GM18868 (cell line): Measurements from ENCODE around the gene PRTFDC1.
A peak's percentile ranks its signal among the peaks of the same experiment; 100 is the strongest.
"Not testable (repeated sequence)": the region's sequence is repeated elsewhere in the genome, so short reads cannot be mapped to it uniquely, and the experiment has no call there.

ENCODE experiments used
- ATAC-seq: cut with Tn5 transposase; IDR thresholded peaks from one replicate; pipeline ENCODE4 v1.9.1; 2021; ENCODE audit warnings: mild to moderate bottlenecking, moderate library complexity; ENCODE audit not compliant: unreplicated experiment

The PRTFDC1 gene

DNA sequence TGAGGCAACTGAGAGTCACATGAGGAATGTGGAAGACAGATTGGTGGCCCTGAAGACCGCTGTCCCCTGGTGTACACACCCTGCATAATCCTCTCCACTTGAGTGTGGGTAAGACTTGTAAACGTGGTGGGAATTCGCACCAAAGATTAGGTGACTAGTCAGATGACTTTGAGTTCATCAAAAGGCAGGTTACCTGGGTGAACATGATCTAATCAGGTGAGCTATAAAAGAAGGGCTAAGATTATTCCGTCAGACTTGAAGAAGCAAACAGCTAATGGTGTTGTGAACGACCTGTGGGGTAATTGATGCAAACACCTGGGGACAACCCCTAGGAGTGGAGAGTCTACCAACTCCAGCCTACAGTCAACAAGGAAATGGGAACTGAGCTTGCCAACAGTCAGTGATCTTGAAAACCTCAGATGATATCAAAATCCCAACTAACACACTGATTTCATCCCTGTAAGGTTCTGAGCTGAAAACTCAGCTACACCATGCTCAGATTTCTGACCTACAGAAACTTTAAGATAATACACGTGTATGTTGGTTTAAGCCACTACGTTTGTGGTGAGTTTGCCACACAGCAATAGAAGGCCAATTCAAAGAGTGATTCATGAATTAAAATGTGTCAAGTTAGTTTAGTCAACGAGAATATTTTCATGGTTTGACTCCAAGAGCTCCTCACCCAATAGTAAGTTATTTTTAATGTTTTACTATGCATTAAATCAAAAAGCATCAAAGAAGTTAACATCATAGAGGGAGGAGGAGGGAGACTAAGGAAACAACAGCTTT, 16.7 kb downstream of the PRTFDC1 start:
- ATAC-seq = no peak

DNA sequence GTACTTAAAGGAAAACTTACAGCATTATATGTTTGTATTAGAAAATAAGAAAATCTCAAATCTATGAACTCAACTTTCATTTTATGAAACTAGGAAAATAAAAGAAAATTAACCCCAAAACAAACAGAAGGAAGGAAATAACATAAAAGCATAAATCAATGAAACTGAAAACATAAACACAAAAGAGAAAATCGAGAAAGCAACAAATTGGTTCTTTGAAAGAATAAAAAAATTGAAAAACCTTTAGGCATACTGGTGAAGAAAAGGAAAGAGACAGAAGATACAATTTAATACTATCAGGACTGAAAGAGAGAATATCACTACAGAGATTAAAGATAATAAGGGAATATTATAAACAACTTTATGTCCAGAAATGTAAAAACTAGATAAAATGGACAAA, 21.2 kb downstream of the PRTFDC1 start:
- no peak for ATAC-seq

DNA sequence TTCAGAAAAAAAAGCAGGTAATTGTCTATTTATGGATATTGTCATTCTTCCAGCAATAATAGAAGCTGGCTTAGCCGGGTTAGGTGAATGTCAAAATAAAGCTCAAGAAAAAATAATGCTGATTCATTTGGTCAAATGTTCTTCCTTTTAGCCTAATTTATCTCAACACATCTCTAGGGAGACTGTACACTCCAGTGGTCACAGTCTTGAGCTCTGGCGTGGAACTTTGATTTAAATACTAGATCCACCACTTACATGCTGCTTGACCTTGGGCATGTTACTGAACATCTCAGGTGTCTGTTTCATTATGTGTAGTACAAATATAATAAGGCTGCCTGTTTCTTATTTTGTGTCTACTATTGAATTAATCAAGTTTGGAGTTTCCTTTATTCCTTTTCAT, 22.0 kb downstream of the PRTFDC1 start:
- ATAC-seq = peak; percentile 92

DNA sequence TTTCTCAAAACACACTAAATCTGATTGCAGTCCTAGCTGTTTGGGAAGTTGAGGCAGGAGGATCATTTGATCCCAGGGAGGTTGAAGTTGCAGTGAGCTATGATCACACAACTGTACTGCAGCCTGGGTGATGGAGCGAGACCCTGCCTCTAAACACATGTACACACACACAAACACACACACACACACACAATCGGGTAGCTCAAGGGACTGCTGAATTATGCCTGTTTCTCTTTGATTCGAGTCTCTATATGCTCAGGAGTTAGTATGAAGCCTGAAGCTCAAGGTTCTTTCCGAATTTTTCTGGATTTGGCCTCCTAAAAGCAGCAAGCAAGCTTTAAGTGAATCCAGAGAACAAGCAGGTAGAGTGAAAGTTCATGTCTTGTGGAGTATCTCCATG, 22.5 kb downstream of the PRTFDC1 start:
- peak; percentile 5 for ATAC-seq

DNA sequence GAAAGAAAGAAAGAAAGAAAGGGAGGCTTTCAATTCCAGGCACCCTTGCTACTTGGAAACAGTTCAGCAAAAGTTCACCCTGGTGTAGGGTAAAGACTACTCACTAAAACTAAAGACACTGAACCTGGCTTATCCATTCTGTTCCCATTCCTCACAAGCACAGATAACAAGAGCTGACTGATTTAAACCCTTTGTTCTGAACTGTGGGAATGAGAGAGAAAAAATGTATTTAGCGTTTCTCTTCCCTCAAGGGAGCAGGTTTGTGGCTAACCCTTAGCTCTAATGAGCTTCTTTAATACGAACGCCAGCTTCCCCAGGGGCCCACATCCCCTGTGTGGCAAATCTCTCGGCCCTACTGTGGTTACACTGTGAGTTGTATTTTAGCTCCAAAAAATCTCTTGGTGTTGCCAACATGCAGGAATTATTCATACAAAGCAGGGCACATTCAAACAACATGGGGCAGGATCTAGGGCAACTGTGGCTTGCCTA, 23.3 kb downstream of the PRTFDC1 start:
- ATAC-seq = peak; percentile 61

DNA sequence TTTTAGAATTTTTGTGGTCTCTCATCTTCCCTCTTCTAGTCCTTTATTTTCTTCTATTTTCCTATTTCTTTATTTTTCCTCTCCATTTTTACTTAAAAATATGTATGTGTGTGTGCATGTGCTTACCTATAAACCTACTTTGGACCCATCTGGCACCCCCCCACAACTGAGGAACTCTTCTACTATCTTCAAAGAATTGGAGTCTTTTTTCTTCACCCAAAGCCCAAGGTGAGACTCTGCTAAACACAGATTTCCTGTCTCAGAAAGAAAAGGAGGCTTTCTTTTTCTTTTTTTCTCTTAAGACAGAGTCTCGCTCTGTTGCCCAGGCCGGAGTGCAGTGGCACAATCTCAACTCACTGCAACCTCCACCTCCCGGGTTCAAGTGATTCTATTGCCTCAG, 24.2 kb downstream of the PRTFDC1 start:
- no peak for ATAC-seq

DNA sequence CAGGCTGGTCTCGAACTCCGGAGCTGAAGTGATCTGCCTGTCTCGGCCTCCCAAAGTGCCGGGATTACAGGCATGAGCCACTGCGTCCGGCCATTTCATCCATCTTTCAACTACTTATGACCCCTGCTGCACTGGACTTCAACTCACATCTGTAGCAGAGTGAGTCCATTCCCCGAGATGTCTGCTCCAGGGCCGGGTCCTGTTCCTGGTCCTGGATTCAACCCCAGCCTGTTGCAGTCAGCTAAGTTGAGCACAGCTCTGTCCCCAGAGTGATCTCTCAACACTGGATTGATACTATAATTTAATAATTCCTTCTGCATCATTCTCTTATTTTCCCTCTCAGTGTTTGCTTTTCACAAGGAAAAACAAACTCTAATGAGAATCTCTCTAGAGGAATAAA, 25.8 kb downstream of the PRTFDC1 start:
- no peak for ATAC-seq

DNA sequence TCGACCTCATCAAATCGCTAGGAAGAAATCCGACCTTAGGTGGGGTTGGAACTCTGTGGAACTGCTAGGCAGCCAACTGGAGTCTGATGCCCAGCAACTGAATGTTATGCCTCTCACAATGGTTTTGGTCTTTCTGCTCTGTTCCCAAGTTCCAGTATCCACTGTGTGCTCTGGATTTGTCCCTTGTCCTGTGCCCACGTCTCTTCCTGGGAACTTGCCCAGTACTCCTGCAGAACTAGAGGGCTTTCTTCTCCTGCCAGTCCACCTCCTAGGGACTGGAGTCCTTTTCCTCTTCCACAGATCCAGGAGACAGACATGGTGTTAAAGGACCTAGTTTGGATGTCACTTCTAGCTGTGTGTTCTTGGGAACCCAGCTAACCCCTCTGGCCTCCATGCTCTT, 26.6 kb downstream of the PRTFDC1 start:
- ATAC-seq = no peak

DNA sequence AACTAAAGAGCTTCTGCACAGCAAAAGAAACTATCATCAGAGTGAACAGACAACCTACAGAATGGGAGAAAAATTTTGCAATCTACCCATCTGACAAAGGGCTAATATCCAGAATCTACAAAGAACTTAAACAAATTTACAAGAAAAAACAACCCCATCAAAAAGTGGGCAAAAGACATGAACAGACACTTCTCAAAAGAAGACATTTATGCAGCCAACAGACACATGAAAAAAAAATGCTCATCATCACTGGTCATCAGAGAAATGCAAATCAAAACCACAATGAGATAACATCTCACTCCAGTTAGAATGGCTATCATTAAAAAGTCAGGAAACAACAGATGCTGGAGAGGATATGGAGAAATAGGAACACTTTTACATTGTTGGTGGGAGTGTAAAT, 27.9 kb downstream of the PRTFDC1 start:
- ATAC-seq = not testable (repeated sequence)

DNA sequence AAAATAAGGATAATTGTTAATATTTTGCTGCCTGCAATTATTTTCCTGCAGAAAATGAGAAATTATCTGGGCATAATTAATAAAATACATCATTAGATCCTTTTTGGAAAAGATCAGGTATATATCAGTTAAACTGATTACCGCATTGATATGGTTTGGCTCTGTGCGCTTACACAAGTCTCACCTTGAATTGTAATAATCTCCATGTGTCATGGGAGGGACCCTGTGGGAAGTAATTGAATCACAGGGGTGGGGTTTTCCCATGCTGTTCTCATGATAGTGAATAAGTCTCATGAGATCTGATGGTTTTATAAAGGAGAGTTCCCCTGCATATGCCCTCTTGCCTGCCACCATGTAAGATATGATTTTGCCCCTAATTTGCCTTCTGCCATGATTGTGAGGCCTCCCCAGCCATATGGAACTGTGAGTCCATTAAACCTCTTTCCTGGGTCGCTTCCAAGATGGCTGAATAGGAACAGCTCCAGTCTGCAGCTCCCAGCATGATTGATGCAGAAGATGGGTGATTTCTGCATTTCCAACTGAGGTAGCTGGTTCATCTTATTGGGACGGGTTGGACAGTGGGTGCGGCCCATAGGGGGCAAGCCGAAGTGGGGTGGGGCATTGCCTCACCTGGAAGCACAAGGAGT, 30.1 kb downstream of the PRTFDC1 start:
- ATAC-seq = not testable (repeated sequence)

DNA sequence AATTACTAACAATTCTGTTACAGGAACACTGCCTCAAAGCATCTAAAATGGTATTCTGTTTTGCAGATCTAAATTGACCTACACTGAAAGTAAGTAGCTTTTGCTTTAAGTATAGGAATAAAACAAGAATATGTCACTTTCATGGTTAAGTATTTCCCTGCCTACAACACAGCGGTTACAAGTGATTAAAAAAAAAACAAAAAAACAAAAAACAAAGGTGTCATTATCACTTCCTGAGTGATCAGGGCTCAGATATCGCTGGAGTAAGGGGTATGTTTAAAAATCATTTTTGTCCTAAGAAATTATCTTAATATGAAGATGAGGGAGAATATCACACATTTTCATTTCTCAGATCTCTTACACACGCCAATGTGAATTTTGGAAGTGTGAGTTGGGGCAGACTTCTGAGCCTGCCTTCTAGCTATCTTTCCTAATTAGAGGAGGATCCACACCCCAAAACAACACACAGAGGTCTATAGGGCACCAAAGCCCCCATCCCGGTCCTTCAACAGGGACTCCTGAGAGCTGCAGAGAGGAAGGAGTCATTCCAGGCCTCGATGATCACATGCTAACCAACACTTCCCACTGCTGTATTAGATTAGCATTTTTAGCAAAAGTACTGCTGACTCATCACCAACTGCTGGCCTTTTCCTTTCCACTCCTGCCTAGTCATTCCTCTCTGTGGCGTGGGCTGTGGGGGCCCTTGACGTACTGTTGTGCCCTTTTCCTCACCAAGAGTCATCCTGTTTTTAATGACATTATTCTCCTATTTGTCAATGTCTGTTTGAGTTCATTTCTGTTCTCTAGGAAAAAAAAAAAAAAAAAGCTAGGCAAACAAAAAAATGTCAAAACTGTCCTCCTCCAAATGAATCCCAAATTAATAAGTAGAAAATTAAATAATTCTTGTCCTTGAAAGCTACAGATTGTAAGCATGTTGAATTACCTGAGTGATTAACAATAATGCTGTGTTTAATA, 31.2 kb downstream of the PRTFDC1 start:
- peak; percentile 97 for ATAC-seq

DNA sequence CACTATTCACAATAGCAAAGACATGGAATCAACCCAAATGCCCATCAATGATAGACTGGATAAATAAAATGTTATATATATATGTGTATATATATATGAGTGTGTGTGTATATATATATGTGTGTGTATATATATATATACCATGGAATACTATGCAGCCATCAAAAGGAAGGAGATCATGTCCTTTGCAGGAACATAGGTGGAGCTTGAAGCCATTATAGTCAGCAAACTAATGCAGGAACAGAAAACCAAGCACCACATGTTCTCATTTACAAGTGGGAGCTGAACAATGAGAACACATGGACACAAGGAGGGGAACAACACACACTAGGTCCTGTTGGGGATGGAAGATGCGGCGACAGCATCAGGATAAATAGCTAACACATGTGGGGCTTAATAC, 32.2 kb downstream of the PRTFDC1 start:
- not testable (repeated sequence) for ATAC-seq

DNA sequence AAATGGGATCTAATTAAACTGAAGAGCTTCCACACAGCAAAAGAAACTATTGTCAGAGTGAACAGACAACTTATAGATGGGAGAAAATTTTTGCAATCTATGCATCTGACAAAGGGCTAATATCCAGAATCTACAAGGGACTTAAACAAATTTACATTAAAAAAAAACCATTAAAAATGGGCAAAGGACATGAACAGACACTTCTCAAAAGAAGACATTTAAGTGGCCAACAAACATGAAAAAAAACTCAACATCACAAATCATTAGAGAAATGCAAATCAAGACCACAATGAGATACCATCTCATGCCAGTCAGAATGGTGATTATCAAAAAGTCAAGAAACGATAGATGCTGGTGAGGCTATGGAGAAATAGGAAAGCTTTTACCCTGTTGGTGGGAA, 32.8 kb downstream of the PRTFDC1 start:
- ATAC-seq = not testable (repeated sequence)

DNA sequence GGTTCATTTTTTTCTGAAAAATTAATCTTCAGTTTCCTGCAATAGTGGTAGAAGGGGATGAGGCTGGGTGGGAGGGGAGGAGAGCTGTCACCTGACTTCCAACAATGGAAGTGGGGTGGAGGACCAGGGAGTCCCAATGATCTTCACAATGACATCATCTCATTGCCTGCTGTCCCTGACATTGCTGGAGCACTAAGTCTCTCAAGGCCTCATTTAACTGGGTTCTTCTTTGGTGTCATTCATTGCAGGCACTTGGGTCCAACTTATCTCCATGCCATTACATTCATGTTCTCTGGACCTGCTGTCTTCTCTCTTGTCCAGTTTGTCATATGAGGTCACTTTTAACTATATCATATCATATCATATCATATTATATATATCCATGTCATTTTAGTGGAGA, 34.4 kb downstream of the PRTFDC1 start:
- ATAC-seq = no peak

DNA sequence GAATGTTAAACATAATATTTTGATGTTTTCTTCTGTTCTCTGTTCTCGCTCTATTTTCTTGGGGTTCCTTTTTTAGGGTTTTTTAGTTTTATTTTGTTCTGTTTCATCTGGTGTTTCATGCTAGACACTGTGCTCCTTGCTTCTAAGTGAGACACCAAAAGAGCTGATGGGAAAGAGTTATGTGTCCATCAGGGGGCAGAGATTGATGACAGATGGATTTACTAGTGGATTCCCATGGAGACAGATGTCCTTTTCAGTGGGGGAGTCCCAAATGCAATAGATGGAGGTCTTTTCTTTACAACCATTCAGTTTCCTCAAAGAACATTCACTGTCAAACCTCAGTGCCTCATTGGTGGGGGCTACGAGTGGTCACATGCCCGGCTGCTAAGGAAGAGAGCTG, 34.9 kb downstream of the PRTFDC1 start:
- ATAC-seq = no peak

DNA sequence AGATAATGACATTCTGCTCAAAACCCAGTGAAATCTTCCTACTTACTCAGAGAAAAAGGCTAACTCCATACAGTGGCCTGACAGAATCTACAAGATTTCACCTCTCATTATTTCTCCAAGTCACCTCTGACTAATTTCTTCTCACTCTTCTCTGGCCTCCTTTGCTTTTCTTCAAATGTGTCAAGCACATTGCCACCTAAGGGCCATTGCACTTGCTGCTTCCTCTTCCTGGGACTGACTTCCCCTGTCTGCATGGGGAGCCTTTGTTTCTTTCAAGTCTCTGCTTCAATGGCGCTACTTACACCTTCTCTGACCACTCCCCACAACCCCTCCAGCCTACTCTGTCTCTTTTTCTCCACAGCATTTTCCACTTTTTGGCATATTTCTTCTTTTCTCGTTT, 36.0 kb downstream of the PRTFDC1 start:
- no peak for ATAC-seq

DNA sequence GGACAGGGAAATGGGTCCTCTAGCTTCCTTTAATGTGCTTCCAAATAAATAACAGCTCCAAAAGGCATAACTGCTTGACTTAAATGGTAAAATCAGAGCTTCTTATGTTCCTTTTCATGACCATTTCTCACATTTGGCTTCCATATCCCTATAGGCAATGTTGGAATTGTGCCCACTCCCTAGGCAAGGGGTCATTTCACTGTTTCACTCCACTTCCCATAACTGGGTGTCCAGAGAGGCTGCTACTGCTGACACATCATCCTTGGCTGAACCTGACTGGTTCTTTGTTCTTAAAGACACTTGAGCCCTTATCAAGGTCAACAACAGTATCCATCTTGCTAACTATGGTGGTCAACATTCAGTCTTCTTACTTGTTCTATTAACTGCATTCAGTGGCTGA, 37.1 kb downstream of the PRTFDC1 start:
- ATAC-seq = no peak

DNA sequence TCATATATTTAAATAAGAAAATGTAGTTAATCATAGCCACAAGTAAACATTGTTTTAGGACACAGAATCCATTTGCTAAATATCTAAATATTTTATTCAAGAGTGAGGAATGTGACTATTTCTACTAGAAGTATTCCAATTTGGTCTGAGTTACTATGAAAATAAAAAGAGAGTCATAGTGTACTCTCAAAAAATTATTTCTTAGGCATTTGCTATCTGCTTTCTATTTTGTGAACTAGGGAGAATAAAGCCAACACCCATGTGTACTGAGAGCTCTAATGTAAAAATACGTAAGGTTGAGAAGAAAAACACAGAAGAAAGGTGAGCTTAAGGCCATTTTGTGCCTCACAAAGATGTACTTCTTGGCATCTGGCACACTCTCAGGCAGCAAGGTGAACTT, 38.3 kb downstream of the PRTFDC1 start:
- ATAC-seq = no peak

DNA sequence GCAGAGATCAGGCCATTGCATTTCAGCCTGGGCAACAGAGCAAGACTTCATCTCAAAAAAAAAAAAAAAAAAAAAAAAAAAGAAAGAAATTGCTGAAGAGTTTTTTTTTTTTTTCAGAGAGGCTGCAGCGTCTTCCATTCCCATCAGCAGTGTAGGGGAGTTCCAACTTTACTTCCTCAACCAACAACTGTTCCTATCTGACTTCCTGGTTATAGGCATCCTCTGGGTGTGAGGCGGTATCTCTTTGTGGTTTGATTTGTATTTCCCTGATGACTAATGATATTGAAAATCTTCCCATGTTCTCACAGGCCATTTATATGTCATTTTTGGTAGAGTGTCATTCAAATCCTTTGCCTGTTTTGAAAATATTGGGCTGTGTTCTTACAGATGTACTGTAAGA, 40.2 kb downstream of the PRTFDC1 start:
- ATAC-seq = no peak

DNA sequence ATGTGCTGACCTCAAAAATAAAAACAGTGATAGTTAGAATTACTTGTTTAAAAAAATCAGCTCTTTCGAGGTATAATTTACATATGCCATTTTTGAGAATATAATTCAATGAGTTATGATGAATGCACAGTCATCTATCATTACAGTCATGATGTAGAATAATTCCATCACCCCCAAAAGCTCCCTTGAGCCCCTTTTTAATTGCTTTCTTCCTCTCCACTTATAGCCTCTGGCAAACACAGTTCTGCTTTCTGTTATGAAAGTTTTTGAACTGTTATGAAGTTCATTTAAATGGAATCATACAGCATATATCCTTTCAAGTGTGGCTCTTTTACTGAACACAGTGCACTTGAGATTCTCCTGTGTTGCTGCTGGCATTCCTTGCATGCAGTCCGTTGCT, 41.4 kb downstream of the PRTFDC1 start:
- ATAC-seq = no peak

DNA sequence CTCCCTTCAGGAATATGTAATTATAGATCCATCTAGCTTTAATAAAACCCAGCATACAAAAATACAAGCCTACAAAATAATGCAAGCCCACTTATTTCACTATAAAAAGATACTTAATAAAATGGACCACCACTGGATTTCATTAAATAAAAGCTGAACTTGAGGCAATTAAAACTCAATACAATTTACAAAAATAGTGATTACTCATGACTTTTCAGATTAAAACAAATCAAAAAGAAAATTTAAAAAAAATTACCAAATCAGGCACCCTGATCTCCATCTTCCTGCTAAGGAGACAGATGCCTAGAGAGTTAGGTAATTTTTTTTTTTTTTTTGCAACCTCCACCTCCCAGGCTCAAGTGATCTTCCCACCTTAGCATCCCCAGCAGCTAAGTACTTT, 41.8 kb downstream of the PRTFDC1 start:
- no peak for ATAC-seq
